WTC11 (cell line): Measurements from ENCODE around the gene MEF2D. TPM values are rescaled to one million over a fixed set of nuclear protein-coding genes. Genes with fewer than 3 reads are reported as not detected.

Source experiments
- ATAC-seq: fragments of 200-7000 bp; cut with Tn5 transposase; 2 replicates; pipeline ENCODE4 v1.10.0; 2021; ENCODE audit warnings: mild to moderate bottlenecking, moderate library complexity
- CTCF ChIA-PET: fragments of 300-600 bp; sonication (Branson Sonifier 250); formaldehyde crosslinking; loops from one replicate; lab custom pipeline; 2021; ENCODE audit warnings: antibody characterized with exemption; lab: Charles Lee
- POLR2A ChIA-PET: fragments of 350-600 bp; sonication (Branson Sonifier 250); formaldehyde crosslinking; loops from one replicate; lab custom pipeline; 2021; ENCODE audit warnings: antibody characterized with exemption; lab: Charles Lee
- DNase-seq: peaks from one replicate; pipeline ENCODE4 v3.0.0; 2021; ENCODE audit warnings: low spot score
- H3K27ac Mint-ChIP-seq: 2 replicates; pipeline ENCODE4 v1.8.0; 2021; ENCODE audit warnings: mixed read lengths
- H3K27me3 Mint-ChIP-seq: 2 replicates; pipeline ENCODE4 v1.8.0; 2021; ENCODE audit warnings: low read depth, mild to moderate bottlenecking, moderate library complexity, mixed read lengths
- H3K36me3 Mint-ChIP-seq: 2 replicates; pipeline ENCODE4 v1.8.0; 2021; ENCODE audit warnings: mixed read lengths
- H3K4me1 Mint-ChIP-seq: 2 replicates; pipeline ENCODE4 v1.8.0; 2022; ENCODE audit warnings: mixed read lengths
- H3K4me3 Mint-ChIP-seq: 2 replicates; pipeline ENCODE4 v1.8.0; 2021; ENCODE audit warnings: mild to moderate bottlenecking, moderate library complexity, mixed read lengths
- H3K9me3 Mint-ChIP-seq: 2 replicates; pipeline ENCODE4 v1.8.0; 2021; ENCODE audit warnings: mixed read lengths
- ATF1 ChIP-seq: sonication (generic); formaldehyde crosslinking; IDR thresholded peaks from 2 replicates; pipeline ENCODE4 v1.8.1; 2023; ENCODE audit warnings: mild to moderate bottlenecking, moderate library complexity, missing genetic modification reagents
- ATF2 ChIP-seq: sonication (generic); formaldehyde crosslinking; IDR thresholded peaks from 2 replicates; pipeline ENCODE4 v1.8.1; 2022; ENCODE audit warnings: low read depth, missing genetic modification reagents, borderline replicate concordance
- ELF4 ChIP-seq: sonication (generic); formaldehyde crosslinking; IDR thresholded peaks from 2 replicates; pipeline ENCODE4 v1.8.1; 2022; ENCODE audit warnings: low read depth, mild to moderate bottlenecking, moderate library complexity, missing genetic modification reagents
- FOXP4 ChIP-seq: sonication (generic); formaldehyde crosslinking; IDR thresholded peaks from 2 replicates; pipeline ENCODE4 v1.8.0; 2022; ENCODE audit warnings: mild to moderate bottlenecking, missing genetic modification reagents
- MLX ChIP-seq: sonication (generic); formaldehyde crosslinking; IDR thresholded peaks from 2 replicates; pipeline ENCODE4 v1.8.1; 2023; ENCODE audit warnings: mild to moderate bottlenecking, missing genetic modification reagents, moderate library complexity
- MYBL2 ChIP-seq: sonication (generic); formaldehyde crosslinking; IDR thresholded peaks from 2 replicates; pipeline ENCODE4 v1.8.1; 2023; ENCODE audit warnings: mild to moderate bottlenecking, moderate library complexity, missing genetic modification reagents
- NFATC4 ChIP-seq: fragments of 250-450 bp; sonication (Bioruptor Pico); IDR thresholded peaks from 2 replicates; pipeline ENCODE4 v1.9.0; 2021; ENCODE audit warnings: mild to moderate bottlenecking
- NR1H2 ChIP-seq: sonication (generic); formaldehyde crosslinking; IDR thresholded peaks from 2 replicates; pipeline ENCODE4 v1.9.0; 2021; ENCODE audit warnings: mild to moderate bottlenecking, moderate library complexity, missing genetic modification reagents
- OVOL2 ChIP-seq: fragments of 250-450 bp; sonication (Bioruptor Pico); IDR thresholded peaks from 2 replicates; pipeline ENCODE4 v1.9.0; 2021; ENCODE audit warnings: mild to moderate bottlenecking, borderline replicate concordance
- SP1 ChIP-seq: sonication (generic); formaldehyde crosslinking; conservative IDR thresholded peaks from 2 replicates; pipeline ENCODE4 v1.8.1; 2022; ENCODE audit warnings: missing genetic modification reagents
- TP53 ChIP-seq: sonication (generic); formaldehyde crosslinking; IDR thresholded peaks from 2 replicates; pipeline ENCODE4 v1.8.1; 2023; ENCODE audit warnings: mild to moderate bottlenecking, missing genetic modification reagents
- ZNF138 ChIP-seq: sonication (generic); formaldehyde crosslinking; conservative IDR thresholded peaks from 2 replicates; pipeline ENCODE4 v1.8.1; 2022; ENCODE audit warnings: mild to moderate bottlenecking, moderate library complexity, missing genetic modification reagents
- ZNF263 ChIP-seq: sonication (generic); formaldehyde crosslinking; IDR thresholded peaks from 2 replicates; pipeline ENCODE4 v1.8.1; 2022; ENCODE audit warnings: low read depth, mild to moderate bottlenecking, moderate library complexity, missing genetic modification reagents
- ZNF416 ChIP-seq: fragments of 250-450 bp; sonication (Bioruptor Pico); IDR thresholded peaks from 2 replicates; pipeline ENCODE4 v1.9.0; 2021; ENCODE audit warnings: mild to moderate bottlenecking, inconsistent platforms
- ZNF512 ChIP-seq: sonication (generic); formaldehyde crosslinking; IDR thresholded peaks from 2 replicates; pipeline ENCODE4 v1.8.1; 2022; ENCODE audit warnings: missing genetic modification reagents, borderline replicate concordance
- total RNA-seq: library from RNA; stranded (reverse); gene quantifications from 3 replicates; pipeline ENCODE4 v1.2.3, GENCODE V29; 2021

Gene MEF2D
- total RNA-seq, 1 experiment from 2014 or later, result 24.1 TPM

- DNase-seq, result no peak
- ATAC-seq, result no peak
- H3K4me1 Mint-ChIP-seq, result peaks cover 9% of the 10 kb centered on the region; the same call in 1 of the 2 replicates
- H3K27ac Mint-ChIP-seq, result no peak overlapping the region
- no peak for TF ChIP-seq MYBL2 (CRISPR knock-in tag)
- TF ChIP-seq ZNF138 (CRISPR knock-in tag), result no peak
- no peak for TF ChIP-seq FOXP4 (CRISPR knock-in tag)
- no peak for TF ChIP-seq TP53 (CRISPR knock-in tag)
- no peak for TF ChIP-seq SP1 (CRISPR knock-in tag)
- no peak for TF ChIP-seq NR1H2 (CRISPR knock-in tag)
- no peak for TF ChIP-seq NFATC4 (CRISPR knock-in tag)
- TF ChIP-seq ZNF416 (CRISPR knock-in tag), result no peak
- ChIA-PET POLR2A (no interaction called here), CTCF (interaction anchor here (0.9 to 1.4 kb wide), 2 partner anchors 60 to 95 kb away, joined by 3 read pairs; no protein-coding TSS in a partner anchor)
- no peaks in the 10 kb centered on the region for H3K27me3 Mint-ChIP-seq
- no peaks in the 10 kb centered on the region for H3K9me3 Mint-ChIP-seq
- H3K4me3 Mint-ChIP-seq, result no peak overlapping the region
- H3K36me3 Mint-ChIP-seq, result peaks cover 41% of the 10 kb centered on the region
These were observed 40.4 kb upstream of the MEF2D start for GRCh38 chr1:156540955-156541354.

- DNase-seq (no peak), ATAC-seq (no peak)
- Mint-ChIP-seq H3K4me3 (no peak overlapping the region), H3K4me1 (peaks cover 9% of the 10 kb centered on the region; the same call in 1 of the 2 replicates), H3K27me3 (no peaks in the 10 kb centered on the region), H3K36me3 (peaks cover 41% of the 10 kb centered on the region), H3K9me3 (no peaks in the 10 kb centered on the region), H3K27ac (no peak overlapping the region)
- POLR2A ChIA-PET, result no interaction called here
- TF ChIP-seq ZNF263 (CRISPR knock-in tag) (no peak), OVOL2 (CRISPR knock-in tag) (no peak), ATF1 (CRISPR knock-in tag) (no peak), ELF4 (no peak), ATF2 (CRISPR knock-in tag) (no peak)
- CTCF ChIA-PET, result interaction anchor here (0.8 kb wide), 1 partner anchor 59 kb away, joined by 3 read pairs; no protein-coding TSS in a partner anchor
These were observed 39.3 kb upstream of the MEF2D start for GRCh38 chr1:156539818-156540355.

GRCh38 chr1:156538711-156539440 is 38.3 kb upstream of the MEF2D start:
- H3K27ac Mint-ChIP-seq, result peak overlapping the region; percentile 54
- ATAC-seq (no peak), DNase-seq (no peak)
- H3K36me3 Mint-ChIP-seq, result peaks cover 41% of the 10 kb centered on the region
- H3K4me3 Mint-ChIP-seq, result no peak overlapping the region
- CTCF ChIA-PET, result interaction anchor here (2.2 kb wide), 1 partner anchor 58 kb away, joined by 10 read pairs; no protein-coding TSS in a partner anchor
- no peak for TF ChIP-seq ZNF138 (CRISPR knock-in tag)
- no peak for TF ChIP-seq MLX (CRISPR knock-in tag)
- no peak for TF ChIP-seq FOXP4 (CRISPR knock-in tag)
- no peak for TF ChIP-seq ZNF512 (CRISPR knock-in tag)
- TF ChIP-seq, all 79 proteins: peak for 0
- no peaks in the 10 kb centered on the region for H3K9me3 Mint-ChIP-seq
- no peaks in the 10 kb centered on the region for H3K27me3 Mint-ChIP-seq
- peaks cover 9% of the 10 kb centered on the region; the same call in 1 of the 2 replicates for H3K4me1 Mint-ChIP-seq
- POLR2A ChIA-PET, result no interaction called here
